ENCODE results near the gene IFTAP.

DNA sequence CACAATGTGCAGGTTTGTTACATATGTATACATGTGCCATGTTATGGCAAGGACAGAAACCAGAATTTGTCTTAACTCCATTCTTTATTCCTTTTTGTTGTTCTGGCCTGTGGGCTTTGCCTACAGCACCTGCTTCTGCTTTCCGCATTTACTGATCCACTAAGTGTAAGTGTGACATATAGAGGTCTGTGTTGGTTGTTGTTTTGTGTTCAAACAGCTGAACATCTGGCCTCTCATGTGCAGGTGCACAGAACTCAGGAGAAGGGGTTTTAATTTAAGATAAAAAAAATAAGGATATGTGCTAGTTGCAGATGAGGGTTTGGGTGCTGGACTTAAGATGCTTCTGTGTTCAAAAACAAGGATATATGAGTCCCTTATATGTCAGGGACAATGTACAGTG is 89.5 kb downstream of the IFTAP start:
- TF ChIP-seq, protein P1, sequence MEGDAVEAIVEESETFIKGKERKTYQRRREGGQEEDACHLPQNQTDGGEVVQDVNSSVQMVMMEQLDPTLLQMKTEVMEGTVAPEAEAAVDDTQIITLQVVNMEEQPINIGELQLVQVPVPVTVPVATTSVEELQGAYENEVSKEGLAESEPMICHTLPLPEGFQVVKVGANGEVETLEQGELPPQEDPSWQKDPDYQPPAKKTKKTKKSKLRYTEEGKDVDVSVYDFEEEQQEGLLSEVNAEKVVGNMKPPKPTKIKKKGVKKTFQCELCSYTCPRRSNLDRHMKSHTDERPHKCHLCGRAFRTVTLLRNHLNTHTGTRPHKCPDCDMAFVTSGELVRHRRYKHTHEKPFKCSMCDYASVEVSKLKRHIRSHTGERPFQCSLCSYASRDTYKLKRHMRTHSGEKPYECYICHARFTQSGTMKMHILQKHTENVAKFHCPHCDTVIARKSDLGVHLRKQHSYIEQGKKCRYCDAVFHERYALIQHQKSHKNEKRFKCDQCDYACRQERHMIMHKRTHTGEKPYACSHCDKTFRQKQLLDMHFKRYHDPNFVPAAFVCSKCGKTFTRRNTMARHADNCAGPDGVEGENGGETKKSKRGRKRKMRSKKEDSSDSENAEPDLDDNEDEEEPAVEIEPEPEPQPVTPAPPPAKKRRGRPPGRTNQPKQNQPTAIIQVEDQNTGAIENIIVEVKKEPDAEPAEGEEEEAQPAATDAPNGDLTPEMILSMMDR (IDR thresholded peaks at IDR 0.05) = no peak
- no peak for TF ChIP-seq POLR2A (IDR thresholded peaks at IDR 0.05)

All from ovary (tissue), 3 donors.